IMR-90 (cell line): ENCODE data around the gene GAR1. TPM values are rescaled to one million over a fixed set of nuclear protein-coding genes. Genes with fewer than 3 reads are reported as not detected.

Source experiments
- ATAC-seq: fragments of 200-7000 bp; cut with Tn5 transposase; 2 replicates; pipeline ENCODE4 v1.9.1; 2020; ENCODE audit warnings: low read depth, mild to moderate bottlenecking, moderate library complexity
- BruUV-seq: library from RNA; stranded (reverse); fragments of 400-500 nt; replicated peaks from 2 replicates; lab custom pipeline; 2021; lab: Mats Ljungman, UMichigan
- CTCF ChIA-PET: fragments of 300-600 bp; formaldehyde crosslinking; extraction: SDS; loops from one replicate; lab custom pipeline; 2021; ENCODE audit warnings: antibody characterized with exemption; lab: Yijun Ruan, JAX
- POLR2A ChIA-PET: fragments of 300-600 bp; sonication (Branson Sonifier 250); formaldehyde crosslinking; loops from one replicate; lab custom pipeline; 2022; ENCODE audit warnings: antibody characterized with exemption; ENCODE audit not compliant: unreplicated experiment; lab: Charles Lee
- DNase-seq: peaks from one replicate; pipeline ENCODE4 v3.0.0; 2013
- H2AFZ ChIP-seq: replicated peaks from 2 replicates; pipeline ENCODE3; 2013; ENCODE audit warnings: low read length, mild to moderate bottlenecking; ENCODE audit not compliant: poor library complexity
- H2AK5ac ChIP-seq: 2 replicates; pipeline ENCODE4 v1.6.1; 2013; ENCODE audit warnings: low read depth, low read length, inconsistent platforms
- H2AK9ac ChIP-seq: replicated peaks from 2 replicates; pipeline ENCODE3; 2013; ENCODE audit warnings: mild to moderate bottlenecking, low read depth, low read length, moderate library complexity; ENCODE audit not compliant: poor library complexity
- H2BK120ac ChIP-seq: 2 replicates; pipeline ENCODE4 v1.6.1; 2013; ENCODE audit warnings: low read depth, low read length, inconsistent platforms
- H2BK15ac ChIP-seq: 3 replicates; pipeline ENCODE4 v1.6.1; 2013; ENCODE audit warnings: low read depth, low read length, inconsistent platforms
- H2BK20ac ChIP-seq: 2 replicates; pipeline ENCODE4 v1.6.1; 2013; ENCODE audit warnings: low read depth, mild to moderate bottlenecking, inconsistent platforms, low read length, moderate library complexity
- H2BK5ac ChIP-seq: 2 replicates; pipeline ENCODE4 v1.6.1; 2013; ENCODE audit warnings: mild to moderate bottlenecking, low read depth, low read length, inconsistent platforms; ENCODE audit not compliant: poor library complexity, severe bottlenecking
- H3K14ac ChIP-seq: replicated peaks from 2 replicates; pipeline ENCODE4 v1.6.1; 2013; ENCODE audit warnings: low read depth, low read length, inconsistent platforms
- H3K18ac ChIP-seq: 2 replicates; pipeline ENCODE4 v1.6.1; 2013; ENCODE audit warnings: low read depth, low read length, control low read depth
- H3K23ac ChIP-seq: 2 replicates; pipeline ENCODE4 v1.6.1; 2013; ENCODE audit warnings: low read depth, low read length, inconsistent platforms
- H3K27ac ChIP-seq: 2 replicates; pipeline ENCODE4 v1.5.1; 2013; ENCODE audit warnings: mild to moderate bottlenecking, control low read depth, low read length; ENCODE audit not compliant: insufficient read depth
- H3K27me3 ChIP-seq: 2 replicates; pipeline ENCODE4 v1.6.1; 2013; ENCODE audit warnings: low read length; ENCODE audit not compliant: control insufficient read depth, insufficient read depth
- H3K36me3 ChIP-seq: 2 replicates; pipeline ENCODE4 v1.6.1; 2013; ENCODE audit warnings: low read length, mixed read lengths; ENCODE audit not compliant: control insufficient read depth, insufficient read depth
- H3K4ac ChIP-seq: 2 replicates; pipeline ENCODE4 v1.6.1; 2013; ENCODE audit warnings: low read depth, low read length, inconsistent platforms
- H3K4me1 ChIP-seq: 2 replicates; pipeline ENCODE4 v1.6.1; 2013; ENCODE audit warnings: low read length, mixed read lengths; ENCODE audit not compliant: control insufficient read depth, insufficient read depth
- H3K4me2 ChIP-seq: 2 replicates; pipeline ENCODE4 v1.6.1; 2013; ENCODE audit warnings: low read depth, mild to moderate bottlenecking, control low read depth, low read length, moderate library complexity
- H3K4me3 ChIP-seq: 2 replicates; pipeline ENCODE4 v1.5.1; 2013; ENCODE audit warnings: low read depth, mild to moderate bottlenecking, control low read depth, low read length, moderate library complexity; ENCODE audit not compliant: insufficient read depth
- H3K56ac ChIP-seq: 2 replicates; pipeline ENCODE4 v1.6.1; 2013; ENCODE audit warnings: low read length, inconsistent platforms; ENCODE audit not compliant: insufficient read depth; ENCODE audit errors: extremely low read depth
- H3K79me1 ChIP-seq, 2 experiments: 2 replicates each; pipeline ENCODE4 v1.6.1; 2013; ENCODE audit warnings: low read length in 2 of 2, inconsistent platforms in 1 of 2, low read depth in 1 of 2
- H3K9ac ChIP-seq: 2 replicates; pipeline ENCODE4 v1.6.1; 2013; ENCODE audit warnings: low read depth, low read length, control low read depth
- H3K9me1 ChIP-seq: 2 replicates; pipeline ENCODE4 v1.6.1; 2013; ENCODE audit warnings: low read length, inconsistent platforms; ENCODE audit not compliant: insufficient read depth
- H3K9me3 ChIP-seq: 2 replicates; pipeline ENCODE4 v1.6.1; 2013; ENCODE audit warnings: low read length; ENCODE audit not compliant: control insufficient read depth, insufficient read depth
- H4K20me1 ChIP-seq: 2 replicates; pipeline ENCODE4 v1.6.1; 2013; ENCODE audit warnings: low read length, inconsistent platforms; ENCODE audit not compliant: insufficient read depth
- H4K5ac ChIP-seq: 2 replicates; pipeline ENCODE4 v1.6.1; 2013; ENCODE audit warnings: mild to moderate bottlenecking, low read depth, low read length, control low read depth
- H4K8ac ChIP-seq, 2 experiments: 2 replicates each; pipeline ENCODE4 v1.6.1; 2013; ENCODE audit warnings: low read depth in 2 of 2, low read length in 2 of 2, control low read depth in 1 of 2, inconsistent platforms in 1 of 2
- H4K91ac ChIP-seq: 2 replicates; pipeline ENCODE4 v1.6.1; 2013; ENCODE audit warnings: low read depth, low read length, inconsistent platforms; ENCODE audit not compliant: insufficient read depth
- BHLHE40 ChIP-seq: fragments of 150-350 bp; IDR thresholded peaks from 2 replicates; pipeline ENCODE4 v1.6.1; 2016; ENCODE audit warnings: mild to moderate bottlenecking, low read depth, low read length
- CEBPB ChIP-seq: IDR thresholded peaks from 2 replicates; pipeline ENCODE4 v1.6.1; 2012; ENCODE audit warnings: low read depth, low read length, improper control_type of control experiment
- CHD1 ChIP-seq: IDR thresholded peaks from 2 replicates; pipeline ENCODE4 v1.6.1; 2012; ENCODE audit warnings: low read depth, low read length, improper control_type of control experiment
- CTCF ChIP-seq: conservative IDR thresholded peaks from 2 replicates; pipeline ENCODE4 v1.5.1; 2012; ENCODE audit warnings: mild to moderate bottlenecking, low read depth, low read length, improper control_type of control experiment
- FOS ChIP-seq: fragments of 150-350 bp; IDR thresholded peaks from 2 replicates; pipeline ENCODE4 v1.6.1; 2016; ENCODE audit warnings: low read depth, low read length
- MAFK ChIP-seq: IDR thresholded peaks from 2 replicates; pipeline ENCODE4 v1.6.1; 2012; ENCODE audit warnings: low read depth, low read length, improper control_type of control experiment
- MAZ ChIP-seq: IDR thresholded peaks from 2 replicates; pipeline ENCODE4 v1.6.1; 2012; ENCODE audit warnings: low read depth, mild to moderate bottlenecking, low read length, improper control_type of control experiment, moderate library complexity, borderline replicate concordance
- MXI1 ChIP-seq: IDR thresholded peaks from 2 replicates; pipeline ENCODE4 v1.6.1; 2012; ENCODE audit warnings: low read depth, mild to moderate bottlenecking, low read length, moderate library complexity, borderline replicate concordance
- NFE2L2 ChIP-seq: fragments of 150-350 bp; IDR thresholded peaks from 2 replicates; pipeline ENCODE4 v1.6.1; 2016; ENCODE audit warnings: low read depth, mild to moderate bottlenecking, low read length
- POLR2A ChIP-seq: IDR thresholded peaks from 2 replicates; pipeline ENCODE4 v1.6.1; 2012; ENCODE audit warnings: mild to moderate bottlenecking, low read depth, low read length
- RAD21 ChIP-seq: IDR thresholded peaks from 2 replicates; pipeline ENCODE4 v1.6.1; 2012; ENCODE audit warnings: low read length, improper control_type of control experiment
- RCOR1 ChIP-seq: IDR thresholded peaks from 2 replicates; pipeline ENCODE4 v1.6.1; 2012; ENCODE audit warnings: mild to moderate bottlenecking, low read length, improper control_type of control experiment; ENCODE audit not compliant: insufficient replicate concordance
- RFX5 ChIP-seq: IDR thresholded peaks from 2 replicates; pipeline ENCODE4 v1.8.0; 2012; ENCODE audit warnings: low read depth, mild to moderate bottlenecking, low read length, moderate library complexity
- SMC3 ChIP-seq: fragments of 150-350 bp; IDR thresholded peaks from 2 replicates; pipeline ENCODE4 v1.6.1; 2016; ENCODE audit warnings: low read depth, mild to moderate bottlenecking, antibody characterized with exemption, low read length, moderate library complexity
- USF2 ChIP-seq: fragments of 150-350 bp; IDR thresholded peaks from 2 replicates; pipeline ENCODE4 v1.6.1; 2017; ENCODE audit warnings: mild to moderate bottlenecking, antibody characterized with exemption, low read length, low read depth
- WGBS, 2 experiments: methylation state at CpG; one replicate each; pipeline versions ENCODE4 v1.1.5 to v1.1.7; 2013; ENCODE audit warnings: missing lambda C conversion rate in 2 of 2; ENCODE audit not compliant: insufficient read length in 1 of 2; ENCODE audit errors: extremely low coverage in 2 of 2; 5-methylcytosine and 5-hydroxymethylcytosine counted together
- dilution Hi-C: fragments of 300-500 bp; cut with HindIII; formaldehyde crosslinking; loops from one replicate; pipeline ENCODE4 v1.14.3; 2018; ENCODE audit warnings: low sequenced_read_pairs; ENCODE audit not compliant: unreplicated experiment
- in situ Hi-C: fragments of 300-500 bp; cut with MboI; formaldehyde crosslinking; loops from 3 replicates; pipeline ENCODE4 v1.14.3; 2019; ENCODE audit warnings: low sequenced_read_pairs, inconsistent platforms, mixed read lengths
- intact Hi-C: fragments of 100-400 bp; cut with micrococcal nuclease; formaldehyde crosslinking; loops from 2 replicates; pipeline ENCODE4 v1.10.0; 2022
- polyA plus RNA-seq, 3 experiments: library from polyadenylated mRNA; depleted of rRNA; stranded (reverse); fragments of >200 nt; gene quantifications; 2 replicates each; pipeline ENCODE4 v1.2.3, GENCODE V29; 2012; ENCODE audit warnings: low replicate concordance in 1 of 3
- total RNA-seq: library from RNA; depleted of rRNA; stranded (reverse); fragments of >200 nt; gene quantifications from 2 replicates; pipeline ENCODE4 v1.2.3, GENCODE V29; 2012

The GAR1 gene
- total and polyA plus RNA-seq, 2 of the 4 experiments (the other 2 are of a cell fraction), result 1.1 to 22.0 TPM

GRCh38 chr4:109801099-109801789 is 14.3 kb upstream of the GAR1 start:
- Histone ChIP-seq H3K4me2 (no peak overlapping the region), H2BK120ac (no peak overlapping the region), H4K20me1 (no peaks in the 10 kb centered on the region), H2BK15ac (no peak overlapping the region), H2BK5ac (no peak overlapping the region), H3K9me1 (no peaks in the 10 kb centered on the region; the same call in 1 of the 2 replicates), H3K4me3 (no peak overlapping the region), H3K56ac (no peak overlapping the region), H3K23ac (no peak overlapping the region), H2BK20ac (no peak overlapping the region), H3K9me3 (no peaks in the 10 kb centered on the region), H3K4me1 (no peaks in the 10 kb centered on the region), H4K5ac (no peak overlapping the region), H2AFZ (no peak overlapping the region), H4K8ac (no peak overlapping the region), H3K14ac (no peak overlapping the region), H4K91ac (no peak overlapping the region), H3K27ac (no peak overlapping the region), H3K18ac (no peak overlapping the region), H2AK9ac (no peak overlapping the region), H2AK5ac (no peak overlapping the region), H3K9ac (no peak overlapping the region), H3K4ac (no peak overlapping the region), H3K36me3 (no peaks in the 10 kb centered on the region), H3K27me3 (peaks cover 1% of the 10 kb centered on the region; the same call in 1 of the 2 replicates), H3K79me1 (no peaks in the 10 kb centered on the region)
- no CpG with 5 or more reads among the region's 4 CpGs for WGBS, 2 experiments
- in situ Hi-C loops, result no loop called here
- dilution Hi-C loops, result no loop called here
- intact Hi-C loops, result no loop called here
- no peak for DNase-seq
- ATAC-seq, result no peak
- ChIA-PET POLR2A (no interaction called here), CTCF (no interaction called here)
- BruUV-seq, result no TSS peak
- TF ChIP-seq SMC3 (no peak), POLR2A (no peak), RAD21 (no peak), MAZ (no peak), CEBPB (no peak), CTCF (no peak), FOS (no peak), USF2 (no peak), MAFK (no peak), MXI1 (no peak), RFX5 (no peak), BHLHE40 (no peak), CHD1 (no peak), NFE2L2 (no peak), RCOR1 (no peak)
